Measurements from ENCODE around the gene TNFRSF9. TPM values are rescaled to one million over a fixed set of nuclear protein-coding genes. Genes with fewer than 3 reads are reported as not detected.
"Not testable (repeated sequence)": the region's sequence is repeated elsewhere in the genome, so short reads cannot be mapped to it uniquely, and the experiment has no call there.

Gene TNFRSF9
- total RNA-seq, 4 donors from 2014 or later: 0.17 TPM; not detected in 3

- H3K9me3 ChIP-seq: no peaks in the 10 kb centered on the region
- no peak overlapping the region for H3K27ac ChIP-seq (replicated peaks in 1 of 4)
- no peaks in the 10 kb centered on the region for H3K4me1 ChIP-seq
- no peak overlapping the region for H3K4me3 ChIP-seq
- no peaks in the 10 kb centered on the region for H3K36me3 ChIP-seq
- TF ChIP-seq POLR2AphosphoS5 (IDR thresholded peaks at IDR 0.05): no peak
- TF ChIP-seq CTCF (IDR thresholded peaks at IDR 0.05): no peak
- no peak for TF ChIP-seq EP300 (IDR thresholded peaks at IDR 0.05)
- TF ChIP-seq POLR2A (IDR thresholded peaks at IDR 0.05; ENCODE audit: low read depth): no peak
- no peak for DNase-seq (ENCODE audit: extremely low spot score)
- WGBS: 81% methylated on average over 15 of the region's 15 CpGs
- intact Hi-C loops (cut with DNase I): no loop called here
- peaks cover 0 to 70% (median 2%) of the 10 kb centered on the region in 4 donors for H3K27me3 ChIP-seq
Observed at GRCh38 chr1:7930645-7931445, 9.8 kb downstream of the TNFRSF9 start.

- no peak overlapping the region for H3K27ac ChIP-seq (replicated peaks in 1 of 4)
- H3K36me3 ChIP-seq: no peaks in the 10 kb centered on the region
- no peak for DNase-seq (ENCODE audit: extremely low spot score)
- no peaks in the 10 kb centered on the region for H3K9me3 ChIP-seq
- H3K4me3 ChIP-seq: no peak overlapping the region
- TF ChIP-seq CTCF (IDR thresholded peaks at IDR 0.05) (no peak), POLR2AphosphoS5 (IDR thresholded peaks at IDR 0.05) (no peak), EP300 (IDR thresholded peaks at IDR 0.05) (no peak), POLR2A (IDR thresholded peaks at IDR 0.05; ENCODE audit: low read depth) (no peak)
- peaks cover 0 to 73% (median 5%) of the 10 kb centered on the region in 4 donors for H3K27me3 ChIP-seq
- 67% methylated on average over 7 of the region's 7 CpGs for WGBS
- no peaks in the 10 kb centered on the region for H3K4me1 ChIP-seq
- intact Hi-C loops (cut with DNase I): no loop called here
Observed at GRCh38 chr1:7929637-7930036, 11.0 kb downstream of the TNFRSF9 start.

- peaks cover 0 to 61% (median 5%) of the 10 kb centered on the region in 4 donors for H3K27me3 ChIP-seq
- H3K36me3 ChIP-seq: no peaks in the 10 kb centered on the region
- H3K27ac ChIP-seq (replicated peaks in 1 of 4): no peak overlapping the region
- TF ChIP-seq CTCF (IDR thresholded peaks at IDR 0.05) (no peak), EP300 (IDR thresholded peaks at IDR 0.05) (no peak), POLR2A (IDR thresholded peaks at IDR 0.05; ENCODE audit: low read depth) (no peak), POLR2AphosphoS5 (IDR thresholded peaks at IDR 0.05) (no peak)
- no peak for DNase-seq (ENCODE audit: extremely low spot score)
- no peak overlapping the region for H3K4me3 ChIP-seq
- intact Hi-C loops (cut with DNase I): no loop called here
- WGBS: 82% methylated on average over 4 of the region's 4 CpGs
- H3K4me1 ChIP-seq: no peaks in the 10 kb centered on the region
- H3K9me3 ChIP-seq: no peaks in the 10 kb centered on the region
Observed at GRCh38 chr1:7928247-7928646, 12.4 kb downstream of the TNFRSF9 start.

GRCh38 chr1:7927061-7927460 lies 13.6 kb downstream of the TNFRSF9 start:
- H3K36me3 ChIP-seq; H3K4me1 ChIP-seq; intact Hi-C loops (cut with DNase I); DNase-seq (ENCODE audit: extremely low spot score); H3K4me3 ChIP-seq; H3K27ac ChIP-seq (replicated peaks in 1 of 4); H3K9me3 ChIP-seq: not testable (repeated sequence)
- peaks cover 0 to 55% (median 5%) of the 10 kb centered on the region in 4 donors for H3K27me3 ChIP-seq
- 46% methylated on average over 8 of the region's 8 CpGs for WGBS

- Histone ChIP-seq H3K9me3 (no peaks in the 10 kb centered on the region), H3K27me3 (peaks cover 0 to 40% (median 8%) of the 10 kb centered on the region in 4 donors), H3K27ac (replicated peaks in 1 of 4) (no peak overlapping the region), H3K36me3 (no peaks in the 10 kb centered on the region), H3K4me3 (no peak overlapping the region), H3K4me1 (no peaks in the 10 kb centered on the region)
- intact Hi-C loops (cut with DNase I): no loop called here
- 90% methylated on average over 6 of the region's 6 CpGs for WGBS
- TF ChIP-seq POLR2A (IDR thresholded peaks at IDR 0.05; ENCODE audit: low read depth): no peak
- no peak for TF ChIP-seq EP300 (IDR thresholded peaks at IDR 0.05)
- TF ChIP-seq CTCF (IDR thresholded peaks at IDR 0.05): no peak
- no peak for TF ChIP-seq POLR2AphosphoS5 (IDR thresholded peaks at IDR 0.05)
- DNase-seq (ENCODE audit: extremely low spot score): no peak
Observed at GRCh38 chr1:7922301-7922700, 18.3 kb downstream of the TNFRSF9 start.
